GM12878 (cell line): Measurements from ENCODE around the gene TCOF1. TPM values are rescaled to one million over a fixed set of nuclear protein-coding genes. Genes with fewer than 3 reads are reported as not detected.

ENCODE experiments used
- ATAC-seq: fragments of 200-7000 bp; cut with Tn5 transposase; 3 replicates; pipeline ENCODE4 v1.9.1; 2020; ENCODE audit warnings: mild to moderate bottlenecking, moderate library complexity
- BruUV-seq: library from RNA; stranded (reverse); fragments of 400-500 nt; replicated peaks from 2 replicates; lab custom pipeline; 2021; lab: Mats Ljungman, UMichigan
- CTCF ChIA-PET: fragments of 300-600 bp; sonication (Branson Sonifier 250); formaldehyde crosslinking; extraction: SDS; loops from one replicate; lab custom pipeline; 2021; ENCODE audit warnings: inconsistent platforms; lab: Yijun Ruan, JAX
- POLR2A ChIA-PET: fragments of 350-600 bp; formaldehyde crosslinking; extraction: SDS; loops from one replicate; lab custom pipeline; 2021; ENCODE audit warnings: inconsistent platforms; lab: Charles Lee
- RAD21 ChIA-PET: fragments of 300-600 bp; sonication (Branson Sonifier 250); formaldehyde crosslinking; loops from one replicate; lab custom pipeline; 2023; ENCODE audit warnings: antibody characterized with exemption; ENCODE audit not compliant: unreplicated experiment; lab: Charles Lee
- SMC1A ChIA-PET: fragments of 300-600 bp; sonication (Branson Sonifier 250); formaldehyde crosslinking; loops from one replicate; lab custom pipeline; 2023; ENCODE audit not compliant: unreplicated experiment, uncharacterized antibody; lab: Charles Lee
- DNase-seq: peaks from one replicate; pipeline ENCODE4 v3.0.0-alpha.2; 2011; ENCODE audit warnings: low read depth, low spot score
- FAIRE-seq: peaks from 3 replicates; lab custom pipeline; 2011; peaks lifted over from hg19 to GRCh38; lab: Jason Lieb, UNC
- H2AFZ ChIP-seq: 2 replicates; pipeline ENCODE4 v1.6.0; 2011; ENCODE audit warnings: low read depth, low read length, control low read depth; ENCODE audit not compliant: control insufficient read depth
- H3K27ac ChIP-seq: 2 replicates; pipeline ENCODE4 v1.5.1; 2011; ENCODE audit warnings: control low read depth; ENCODE audit not compliant: control insufficient read depth, insufficient read depth
- H3K27me3 ChIP-seq, 2 experiments: replicated peaks in 1 of 2; 2 replicates each; pipeline versions ENCODE4 v1.6.0 to v1.6.1; 2011; ENCODE audit warnings: low read length in 1 of 2; ENCODE audit not compliant: control insufficient read depth in 2 of 2, insufficient read depth in 2 of 2
- H3K36me3 ChIP-seq, 2 experiments: 2 replicates each; pipeline ENCODE4 v1.5.1; 2011; ENCODE audit warnings: low read length in 1 of 2; ENCODE audit not compliant: control insufficient read depth in 2 of 2, insufficient read depth in 2 of 2
- H3K4me1 ChIP-seq: 2 replicates; pipeline ENCODE4 v1.6.1; 2011; ENCODE audit warnings: mild to moderate bottlenecking, low read length, moderate library complexity, mixed read lengths; ENCODE audit not compliant: control insufficient read depth, insufficient read depth
- H3K4me2 ChIP-seq: 2 replicates; pipeline ENCODE4 v1.6.0; 2011; ENCODE audit warnings: control low read depth; ENCODE audit not compliant: control insufficient read depth, insufficient read depth
- H3K4me3 ChIP-seq: fragments of 200-600 bp; sonication (generic); 2 replicates; pipeline ENCODE4 v1.5.1; 2016
- H3K79me2 ChIP-seq: 2 replicates; pipeline ENCODE4 v1.6.0; 2011; ENCODE audit warnings: low read length; ENCODE audit not compliant: control insufficient read depth, insufficient read depth
- H3K9ac ChIP-seq: 2 replicates; pipeline ENCODE4 v1.8.0; 2011; ENCODE audit warnings: low read length, control low read depth, mixed read lengths; ENCODE audit not compliant: control insufficient read depth, insufficient read depth
- H3K9me3 ChIP-seq: replicated peaks from 3 replicates; pipeline ENCODE4 v1.5.1; 2011; ENCODE audit warnings: mild to moderate bottlenecking, low read length; ENCODE audit not compliant: control insufficient read depth, insufficient read depth
- H4K20me1 ChIP-seq: 2 replicates; pipeline ENCODE4 v1.6.0; 2011; ENCODE audit not compliant: control insufficient read depth, insufficient read depth
- BCL11A ChIP-seq: IDR thresholded peaks from 2 replicates; pipeline ENCODE4 v1.6.1; 2011; ENCODE audit warnings: low read depth, low read length
- HDAC6 ChIP-seq: fragments of 200-600 bp; sonication (generic); IDR thresholded peaks from one replicate; pipeline ENCODE4 v1.8.0; 2017; ENCODE audit warnings: antibody characterized with exemption; ENCODE audit not compliant: unreplicated experiment
- MTA3 ChIP-seq: IDR thresholded peaks from 2 replicates; pipeline ENCODE4 v1.6.1; 2012; ENCODE audit warnings: low read length, inconsistent platforms, borderline replicate concordance
- NFIC ChIP-seq: IDR thresholded peaks from 2 replicates; pipeline ENCODE4 v1.6.1; 2012; ENCODE audit warnings: low read depth, mild to moderate bottlenecking, inconsistent platforms, low read length, moderate library complexity
- PRDM15 ChIP-seq: fragments of 450-650 bp; formaldehyde crosslinking; IDR thresholded peaks from 2 replicates; pipeline ENCODE4 v1.4.0; 2020; ENCODE audit warnings: mild to moderate bottlenecking, moderate library complexity
- TCF3 ChIP-seq: IDR thresholded peaks from 2 replicates; pipeline ENCODE4 v1.6.1; 2012; ENCODE audit warnings: low read depth, mild to moderate bottlenecking, low read length, borderline replicate concordance; ENCODE audit not compliant: insufficient read depth
- USF2 ChIP-seq: IDR thresholded peaks from 2 replicates; pipeline ENCODE4 v1.6.1; 2011; ENCODE audit warnings: low read depth, low read length, improper control_type of control experiment, borderline replicate concordance
- YY1 ChIP-seq: IDR thresholded peaks from 2 replicates; pipeline ENCODE4 v1.6.1; 2011; ENCODE audit warnings: low read depth, mild to moderate bottlenecking, low read length
- ZNF274 ChIP-seq: IDR thresholded peaks from one replicate; pipeline ENCODE4 v1.8.0; 2011; ENCODE audit not compliant: insufficient read length, insufficient read depth
- WGBS: methylation state at CpG from one replicate; pipeline ENCODE4 v1.1.6; 2016; ENCODE audit warnings: low lambda C conversion rate; ENCODE audit not compliant: insufficient replicate concordance, insufficient coverage; ENCODE audit errors: missing lambda C conversion rate; 5-methylcytosine and 5-hydroxymethylcytosine counted together
- in situ Hi-C: fragments of 300-500 bp; cut with MboI; formaldehyde crosslinking; loops from 9 replicates; pipeline ENCODE4 v1.14.3; 2018; ENCODE audit warnings: mixed read lengths
- intact Hi-C: fragments of 100-400 bp; cut with micrococcal nuclease; formaldehyde crosslinking; loops from one replicate; pipeline ENCODE4 v1.14.2; 2022; ENCODE audit not compliant: unreplicated experiment
- polyA plus RNA-seq, 11 experiments: library from polyadenylated mRNA; depleted of rRNA in 4 of 11; unstranded in 6 of 11; stranded (reverse) in 5 of 11; fragments of >200 nt; fragmentation: Nextera tagmentation in 4 of 11; fragmentation: Illumina TruSeq in 1 of 11; extraction: Ambion mirVana in 4 of 11; extraction: Trizol in 1 of 11; gene quantifications; 1 replicate in 1 of 11; 2 replicates in 10 of 11; pipeline versions ENCODE4 v1.2.1 to v1.2.3, GENCODE V29; 2011 to 2016; ENCODE audit warnings: inconsistent platforms in 2 of 11, missing spikeins in 2 of 11, low read depth in 1 of 11
- total RNA-seq, 4 experiments: library from RNA; depleted of rRNA in 3 of 4; stranded (reverse); fragments of >200 nt in 3 of 4; fragmentation: Illumina TruSeq in 1 of 4; extraction: Trizol in 1 of 4; gene quantifications; 2 replicates each; pipeline versions ENCODE4 v1.2.1 to v1.2.3, GENCODE V29; 2013 to 2021
- TF ChIP-seq, protein P1 (sequence below): fragments of 450-650 bp; conservative IDR thresholded peaks from 2 replicates; pipeline ENCODE4 v1.6.1; 2017; ENCODE audit warnings: mild to moderate bottlenecking, moderate library complexity

Gene TCOF1
- total and polyA plus RNA-seq, 10 of the 15 experiments (the other 5 are each of a cell fraction or from before 2014, with no cell fraction given) = 8.7 to 83.9 (median 38.9) TPM

DNA sequence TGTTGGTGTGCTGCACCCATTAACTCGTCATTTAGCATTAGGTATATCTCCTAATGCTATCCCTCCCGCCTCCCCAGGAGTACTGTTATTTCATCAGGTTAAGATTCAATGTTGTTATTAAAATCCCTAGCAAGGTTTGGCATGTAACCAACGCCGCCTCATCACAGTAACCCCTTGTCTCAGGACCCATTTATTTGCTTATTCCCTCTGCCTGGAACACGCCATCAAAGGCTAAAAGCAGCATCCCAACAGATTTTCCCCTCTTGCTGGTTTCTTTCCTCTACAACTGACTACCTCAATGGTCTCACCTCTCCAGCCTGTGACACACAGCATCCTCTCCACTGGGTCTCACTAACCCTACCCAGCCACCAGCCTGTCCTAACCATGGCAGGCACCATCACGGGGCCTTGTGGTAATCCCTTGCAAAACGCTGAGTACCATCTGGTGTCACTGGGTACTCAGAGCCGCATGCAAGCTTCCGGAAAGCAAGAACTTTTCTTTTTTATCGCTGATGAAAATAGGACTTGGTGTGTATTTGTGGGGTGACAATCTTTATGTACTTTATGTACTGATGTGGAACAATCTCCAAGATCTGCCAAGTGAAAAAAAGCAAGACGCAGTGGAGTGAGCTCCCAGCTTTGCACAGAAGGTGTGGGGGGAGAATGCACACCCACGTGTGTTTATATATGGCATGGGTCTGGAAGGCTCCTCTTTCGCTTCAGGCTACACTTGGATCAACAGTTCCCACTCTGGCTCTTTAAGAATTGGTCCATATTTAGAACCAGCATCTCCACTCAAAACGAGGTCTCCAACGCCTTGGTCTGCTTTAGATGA, 86.0 kb downstream of the TCOF1 start (continued):
- TF ChIP-seq USF2 (no peak), BCL11A (no peak)

GRCh38 chr5:150444770-150445169, 87.3 kb downstream of the TCOF1 start:
- Histone ChIP-seq H3K4me3 (no peak overlapping the region), H2AFZ (no peak overlapping the region), H3K36me3 (peaks cover 30 to 40% of the 10 kb centered on the region in 2 experiments), H3K4me1 (peaks cover 2% of the 10 kb centered on the region; the same call in 1 of the 2 replicates), H4K20me1 (peaks cover 7% of the 10 kb centered on the region), H3K9me3 (no peaks in the 10 kb centered on the region), H3K27me3 (no peaks in the 10 kb centered on the region), H3K9ac (no peak overlapping the region), H3K27ac (no peak overlapping the region), H3K79me2 (peaks cover 41% of the 10 kb centered on the region), H3K4me2 (no peak overlapping the region)
- TF ChIP-seq HDAC6 (no peak), NFIC (no peak), ZNF274 (no peak), TCF3 (no peak), MTA3 (no peak), PRDM15 (no peak), YY1 (no peak)
- TF ChIP-seq, protein P1, sequence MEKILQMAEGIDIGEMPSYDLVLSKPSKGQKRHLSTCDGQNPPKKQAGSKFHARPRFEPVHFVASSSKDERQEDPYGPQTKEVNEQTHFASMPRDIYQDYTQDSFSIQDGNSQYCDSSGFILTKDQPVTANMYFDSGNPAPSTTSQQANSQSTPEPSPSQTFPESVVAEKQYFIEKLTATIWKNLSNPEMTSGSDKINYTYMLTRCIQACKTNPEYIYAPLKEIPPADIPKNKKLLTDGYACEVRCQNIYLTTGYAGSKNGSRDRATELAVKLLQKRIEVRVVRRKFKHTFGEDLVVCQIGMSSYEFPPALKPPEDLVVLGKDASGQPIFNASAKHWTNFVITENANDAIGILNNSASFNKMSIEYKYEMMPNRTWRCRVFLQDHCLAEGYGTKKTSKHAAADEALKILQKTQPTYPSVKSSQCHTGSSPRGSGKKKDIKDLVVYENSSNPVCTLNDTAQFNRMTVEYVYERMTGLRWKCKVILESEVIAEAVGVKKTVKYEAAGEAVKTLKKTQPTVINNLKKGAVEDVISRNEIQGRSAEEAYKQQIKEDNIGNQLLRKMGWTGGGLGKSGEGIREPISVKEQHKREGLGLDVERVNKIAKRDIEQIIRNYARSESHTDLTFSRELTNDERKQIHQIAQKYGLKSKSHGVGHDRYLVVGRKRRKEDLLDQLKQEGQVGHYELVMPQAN = no peak
- WGBS = 96% methylated on average over 8 of the region's 9 CpGs
- BruUV-seq = no TSS peak
- intact Hi-C loops (no loop called here), in situ Hi-C loops (no loop called here)
- POLR2A ChIA-PET = interaction anchor here (0.6 to 1.4 kb wide), 4 partner anchors 9 to 210 kb away, joined by 3 to 4 read pairs (median 4); no protein-coding TSS in a partner anchor
- RAD21 ChIA-PET = no interaction called here
- DNase-seq (no peak), ATAC-seq (no peak), FAIRE-seq (no peak)
- SMC1A ChIA-PET = interaction anchor here (1.1 kb wide), 1 partner anchor 8 kb away, joined by 4 read pairs; no protein-coding TSS in a partner anchor
- CTCF ChIA-PET = interaction anchor here (3.3 kb wide), 1 partner anchor 8 kb away, joined by 12 read pairs; no protein-coding TSS in a partner anchor
